AG09309 (cell line): ENCODE measurements around the gene ADK.

Experiments
- DNase-seq: peaks from one replicate; pipeline ENCODE4 v3.0.0-alpha.2; 2010; ENCODE audit warnings: low read depth
- H3K4me3 ChIP-seq: 2 replicates; pipeline ENCODE4 v1.5.1; 2011; ENCODE audit warnings: mild to moderate bottlenecking, low read depth, low read length, moderate library complexity; ENCODE audit not compliant: control insufficient read depth
- CTCF ChIP-seq: IDR thresholded peaks from 2 replicates; pipeline ENCODE4 v1.5.1; 2011; ENCODE audit warnings: mild to moderate bottlenecking, low read depth, low read length, inconsistent platforms; ENCODE audit not compliant: insufficient read depth, control insufficient read depth; ENCODE audit errors: missing control alignments

Gene ADK

GRCh38 chr10:74637685-74638084 lies 486.7 kb downstream of the ADK start:
- H3K4me3 ChIP-seq = no peak overlapping the region
- no peak for DNase-seq
- no peak for TF ChIP-seq CTCF

- no peak overlapping the region for H3K4me3 ChIP-seq
- DNase-seq = no peak
- TF ChIP-seq CTCF = no peak
Measured at GRCh38 chr10:74640134-74640921, 489.3 kb downstream of the ADK start.

- DNase-seq = no peak
Measured at GRCh38 chr10:74641659-74642058, 490.6 kb downstream of the ADK start.

GRCh38 chr10:74642901-74643595 lies 492.0 kb downstream of the ADK start:
- no peak for TF ChIP-seq CTCF
- H3K4me3 ChIP-seq = no peak overlapping the region
- no peak for DNase-seq

More at GRCh38 chr10:74641659-74642058, 490.6 kb downstream of the ADK start:
- no peak overlapping the region for H3K4me3 ChIP-seq
- TF ChIP-seq CTCF = no peak

- TF ChIP-seq CTCF = no peak
- no peak overlapping the region for H3K4me3 ChIP-seq
- DNase-seq = no peak
Measured at GRCh38 chr10:74643596-74643975, 492.6 kb downstream of the ADK start.

- no peak overlapping the region for H3K4me3 ChIP-seq
- no peak for TF ChIP-seq CTCF
- no peak for DNase-seq
Measured at GRCh38 chr10:74644738-74645137, 493.7 kb downstream of the ADK start.

- TF ChIP-seq CTCF = no peak
- no peak for DNase-seq
Measured at GRCh38 chr10:74645692-74646091, 494.7 kb downstream of the ADK start.

More at GRCh38 chr10:74645692-74646091, 494.7 kb downstream of the ADK start:
- no peak overlapping the region for H3K4me3 ChIP-seq
